Measurements from ENCODE around the gene TTC23.

The TTC23 gene

DNA sequence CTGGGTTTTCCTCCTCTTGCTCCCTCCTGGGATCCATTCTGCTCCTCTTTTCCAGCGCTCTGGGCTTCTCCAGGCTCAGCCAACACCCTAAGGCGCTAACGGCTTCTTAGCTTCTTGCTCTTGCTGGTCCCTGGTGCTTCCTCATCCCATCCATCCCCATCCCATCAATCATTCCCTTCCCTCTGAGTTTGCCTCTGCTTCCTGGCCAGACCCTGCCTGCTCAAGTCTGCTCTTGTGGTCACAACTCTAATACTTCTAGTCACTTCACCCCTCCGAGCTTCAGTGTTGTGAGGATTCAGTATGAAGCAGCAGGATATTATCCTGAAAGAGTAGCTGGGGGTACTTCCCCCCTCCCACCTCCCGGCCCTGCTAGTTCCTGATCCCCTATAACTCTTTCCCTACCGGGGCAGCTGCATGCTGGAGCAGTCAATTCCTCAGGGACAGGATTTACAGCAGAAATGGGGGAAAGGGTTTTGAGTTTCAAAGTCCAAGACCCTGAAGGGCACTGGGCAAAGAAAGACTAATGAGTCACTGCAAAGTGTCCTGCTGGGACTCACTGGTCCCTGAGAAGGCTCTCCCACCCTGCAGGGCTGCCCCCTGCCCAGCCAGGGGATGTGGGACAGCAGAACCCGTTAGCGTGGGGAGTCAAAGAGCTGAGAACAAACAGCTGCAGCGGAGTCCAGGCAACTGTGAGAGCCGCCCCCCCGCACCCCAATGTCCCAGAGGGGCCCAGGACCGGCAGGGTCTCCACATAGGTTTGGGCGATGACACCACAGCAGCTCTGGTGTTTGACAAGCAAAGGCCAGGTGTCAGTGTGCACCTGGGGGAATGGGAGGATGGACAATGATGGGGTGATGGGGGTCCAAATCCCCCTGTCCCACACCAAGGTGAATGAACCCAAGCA, 146.8 kb downstream of the TTC23 start:
- DNase-seq (ENCODE audit: low read depth in 2 of 2), result no peak

GRCh38 chr15:99101501-99101900, 147.9 kb downstream of the TTC23 start:
- no peak for DNase-seq (ENCODE audit: low read depth in 2 of 2)

DNA sequence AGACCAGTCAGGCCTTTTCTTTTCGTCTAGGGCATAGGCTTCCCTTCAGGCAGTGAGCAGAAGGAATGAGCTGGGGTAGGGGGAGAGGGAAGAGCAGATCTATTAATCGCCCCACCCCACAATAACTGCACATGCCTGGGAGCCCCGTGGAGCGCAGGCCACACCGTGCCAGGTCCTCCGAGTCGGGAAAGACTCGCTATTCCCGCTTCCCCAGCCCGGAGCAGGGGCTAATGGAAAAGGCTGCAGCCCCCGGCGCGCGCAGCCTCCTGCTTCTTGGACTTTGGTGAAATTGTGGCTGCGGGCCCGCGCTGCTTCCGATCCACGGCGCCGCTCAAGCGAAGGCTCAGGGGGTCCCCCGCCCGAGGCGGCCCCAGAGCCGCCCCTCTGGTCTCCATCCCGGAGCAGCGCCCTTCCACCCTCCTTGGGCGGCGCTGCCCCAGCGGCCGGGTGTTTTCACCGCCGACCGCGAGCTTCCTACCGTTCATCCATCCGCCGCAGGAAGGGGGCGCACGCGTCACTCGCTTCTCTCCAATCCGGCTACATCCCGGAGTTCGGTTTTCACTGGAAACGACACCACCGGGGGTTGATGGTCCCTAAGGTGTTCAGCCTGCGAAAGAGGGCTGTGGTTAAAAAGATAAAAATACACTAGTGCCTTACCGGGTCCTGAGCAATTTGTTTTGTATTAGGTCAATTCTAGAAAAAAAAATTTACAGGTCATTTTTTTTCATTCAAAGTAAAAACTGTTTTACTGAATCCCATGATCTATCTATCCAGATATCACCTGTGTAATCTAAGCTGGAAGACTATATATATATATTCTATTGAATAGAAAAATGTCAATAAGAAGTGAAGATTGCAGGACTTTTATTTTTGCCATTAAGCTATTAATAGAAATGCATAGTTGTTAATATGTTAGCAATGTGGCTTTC, 148.9 kb downstream of the TTC23 start:
- peak in 1 of 2 donors; percentile 43 for DNase-seq (ENCODE audit: low read depth in 2 of 2)

DNA sequence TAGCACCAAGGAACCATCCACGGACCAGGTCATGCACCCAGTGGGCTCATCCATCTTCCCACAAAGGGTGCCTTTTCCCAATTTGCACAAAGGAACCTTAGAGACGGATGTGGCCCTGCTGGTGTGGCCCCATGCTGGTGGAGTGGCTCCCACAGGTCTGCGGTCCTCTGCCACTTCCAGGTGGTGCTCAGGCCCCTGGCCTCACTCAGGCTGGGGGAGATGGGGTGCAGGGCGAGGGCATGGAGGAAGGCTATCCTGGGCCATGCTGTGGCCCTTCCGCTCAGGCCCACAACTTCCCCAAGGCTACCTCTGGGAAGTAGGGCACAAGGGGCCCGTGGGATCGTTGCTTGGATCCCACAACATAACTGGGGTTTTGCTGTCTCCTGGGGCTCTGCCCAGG, 149.7 kb downstream of the TTC23 start:
- no peak for DNase-seq (ENCODE audit: low read depth in 2 of 2)

DNA sequence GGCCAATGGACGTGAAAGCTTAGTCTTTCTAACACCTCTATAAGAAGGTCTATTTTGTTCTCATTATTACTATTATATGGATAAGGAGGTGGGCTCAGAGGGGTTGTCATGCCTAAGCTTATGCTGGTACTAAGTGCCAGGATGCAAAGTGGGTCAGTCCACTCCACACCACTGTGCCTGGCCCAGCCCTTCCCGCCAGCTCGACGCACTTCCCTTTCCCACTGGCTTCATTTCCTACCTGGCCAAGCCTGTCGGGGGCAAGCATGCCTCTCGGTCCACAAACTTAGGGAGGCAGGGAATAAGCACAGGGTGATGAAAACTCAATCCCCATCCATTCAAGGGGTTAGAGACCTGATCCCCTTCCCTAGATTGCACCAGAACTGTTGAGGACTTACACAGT, 150.4 kb downstream of the TTC23 start:
- no peak for DNase-seq (ENCODE audit: low read depth in 2 of 2)

- no peak for DNase-seq (ENCODE audit: low read depth in 2 of 2)
Observed at GRCh38 chr15:99098426-99098825, 151.0 kb downstream of the TTC23 start.

DNA sequence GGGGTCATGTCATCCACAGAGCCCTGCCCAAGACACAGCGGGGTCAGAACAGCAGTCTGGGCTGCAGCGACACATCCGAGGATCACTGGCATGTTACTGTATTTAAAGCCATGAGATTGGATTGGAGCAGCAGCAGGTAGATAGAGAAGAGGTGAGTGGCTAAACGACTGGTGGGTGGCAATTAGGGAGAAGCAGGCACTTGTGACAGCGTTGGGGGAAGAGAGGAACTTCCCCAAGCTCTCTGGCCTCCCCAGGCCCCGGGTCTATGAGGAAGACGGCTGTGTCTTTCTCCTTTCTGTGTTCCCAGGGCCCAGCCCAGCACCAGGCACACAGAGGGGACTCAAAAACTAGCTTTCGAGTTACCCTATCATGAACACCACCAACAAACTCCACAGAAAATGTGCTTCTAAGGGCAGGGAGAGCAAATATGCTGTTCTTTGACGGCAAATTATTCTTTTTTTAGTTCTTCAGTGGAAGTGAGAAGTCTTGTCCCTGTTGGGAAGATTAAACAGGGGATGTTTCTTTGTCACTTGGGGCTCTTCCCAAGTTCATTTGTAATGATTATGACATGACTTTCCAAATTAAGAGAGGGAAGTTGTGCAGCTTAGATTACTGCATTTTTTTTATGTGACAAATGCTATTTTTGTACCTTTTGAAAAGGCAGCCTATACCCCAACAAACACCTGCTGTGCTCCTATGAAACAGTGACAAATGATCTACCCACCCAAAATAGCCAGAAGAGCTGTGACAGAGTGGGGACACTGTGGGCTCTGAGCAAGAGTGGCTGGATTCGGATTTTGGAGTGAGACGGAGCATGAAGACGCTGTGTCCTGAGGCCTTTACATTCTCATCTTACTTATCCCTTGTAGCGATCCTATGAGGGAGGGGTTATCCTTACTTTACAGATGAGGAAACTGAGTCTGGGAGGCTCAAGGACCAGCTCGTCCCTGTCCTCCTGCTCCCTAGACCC, 151.7 kb downstream of the TTC23 start:
- no peak for DNase-seq (ENCODE audit: low read depth in 2 of 2)

- DNase-seq (ENCODE audit: low read depth in 2 of 2), result no peak
Observed at GRCh38 chr15:99096894-99097426, 152.4 kb downstream of the TTC23 start.

GRCh38 chr15:99096173-99096893, 153.0 kb downstream of the TTC23 start:
- DNase-seq (ENCODE audit: low read depth in 2 of 2), result no peak

DNA sequence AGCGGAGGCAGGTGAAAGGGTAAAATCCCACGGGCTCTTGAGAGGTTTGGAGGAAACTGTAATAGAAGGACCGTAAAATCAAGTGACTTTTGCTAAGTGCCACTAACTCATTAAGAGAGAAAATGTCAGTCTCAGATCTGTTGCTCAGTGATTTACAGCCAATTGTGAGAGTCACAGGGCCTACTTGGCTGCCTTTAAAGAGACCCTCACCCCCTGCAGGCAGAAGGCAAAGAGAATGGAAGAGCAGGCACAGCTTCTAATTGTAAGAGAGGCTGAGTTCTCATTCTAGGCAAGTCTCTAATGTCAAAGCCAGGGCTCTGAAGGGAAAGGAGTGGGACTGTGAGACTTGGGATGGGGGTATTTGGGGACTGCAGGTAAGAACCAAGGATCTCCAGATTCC, 153.8 kb downstream of the TTC23 start:
- DNase-seq (ENCODE audit: low read depth in 2 of 2), result no peak

DNA sequence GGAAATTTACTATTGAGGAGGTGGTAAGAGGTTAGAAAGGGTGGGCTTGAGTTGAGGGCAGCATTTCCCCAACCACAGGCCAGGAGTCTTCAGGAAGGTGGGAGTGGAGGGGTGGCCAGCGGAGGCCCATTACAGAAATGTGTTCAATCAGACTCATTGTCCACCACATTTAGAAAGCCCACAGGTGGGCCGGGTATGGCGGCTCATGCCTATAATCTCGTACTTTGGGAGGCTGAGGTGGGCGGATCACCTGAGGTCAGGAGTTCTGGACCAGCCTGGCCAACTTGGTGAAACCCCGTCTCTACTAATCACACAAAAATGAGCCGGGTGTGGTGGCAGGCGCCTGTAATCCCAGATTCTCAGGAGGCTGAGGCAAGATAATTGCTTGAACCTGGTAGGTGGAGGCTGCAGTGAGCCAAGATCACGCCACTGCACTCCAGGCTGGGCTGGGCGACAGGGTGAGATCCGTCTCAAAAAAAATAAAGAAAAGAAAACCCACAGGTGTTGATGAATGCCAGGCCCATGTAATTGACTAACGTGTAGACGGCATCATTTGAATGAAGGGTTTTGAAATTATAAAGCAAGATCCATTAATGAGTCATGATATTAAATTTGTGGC, 156.7 kb downstream of the TTC23 start:
- DNase-seq (ENCODE audit: low read depth in 2 of 2), result no peak

DNA sequence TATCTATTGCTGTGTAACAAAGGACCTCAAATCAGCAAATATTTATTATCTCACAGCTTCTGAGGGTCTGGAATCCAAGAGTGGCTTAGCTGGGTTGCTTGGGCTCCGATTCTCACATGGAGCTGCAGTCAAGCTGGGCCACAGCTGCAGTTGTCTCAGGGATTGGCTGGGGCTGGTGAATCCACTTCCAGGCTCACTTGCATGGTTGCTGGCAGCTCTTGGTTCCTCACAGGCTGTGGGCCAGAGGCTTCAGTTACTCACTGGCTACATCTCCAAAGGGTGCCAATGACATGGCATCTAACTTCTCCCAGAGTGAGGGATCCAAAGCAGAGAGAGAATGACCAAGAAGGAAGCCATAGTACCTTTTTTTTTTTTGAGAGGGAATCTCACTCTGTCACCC, 158.4 kb downstream of the TTC23 start:
- DNase-seq (ENCODE audit: low read depth in 2 of 2), result no peak

DNA sequence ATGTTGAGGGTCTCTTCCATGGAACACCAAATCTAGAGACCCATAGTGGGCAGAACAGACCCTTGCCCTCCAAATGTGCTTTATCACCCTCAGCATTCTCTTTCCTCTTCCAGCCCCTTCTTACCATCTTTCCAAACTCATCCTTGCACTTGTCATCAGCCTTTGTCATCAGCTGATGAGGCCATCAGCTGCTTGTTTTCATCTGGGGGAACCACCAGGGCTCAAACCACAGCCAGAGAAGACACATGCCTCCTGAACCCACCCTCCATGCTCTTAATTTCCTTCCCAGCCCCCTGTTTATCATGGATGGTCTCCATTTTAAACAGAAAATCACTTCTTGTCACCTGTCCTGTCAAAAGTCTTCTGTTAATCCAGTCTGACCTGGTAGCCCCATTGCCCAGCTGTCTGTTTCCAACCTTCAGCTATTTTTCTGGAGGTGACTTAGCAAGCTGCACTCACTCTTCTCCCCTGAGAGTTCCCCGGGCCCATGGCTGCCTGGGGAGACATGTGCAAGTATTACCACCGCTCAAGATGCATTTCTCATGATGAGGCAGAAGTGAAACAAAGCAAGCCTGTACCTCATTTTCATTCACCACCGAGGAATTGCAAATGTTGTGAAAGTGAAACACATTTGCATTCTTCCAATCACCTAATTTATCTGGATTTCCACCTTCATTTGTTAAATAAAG, 159.2 kb downstream of the TTC23 start:
- no peak for DNase-seq (ENCODE audit: low read depth in 2 of 2)

DNA sequence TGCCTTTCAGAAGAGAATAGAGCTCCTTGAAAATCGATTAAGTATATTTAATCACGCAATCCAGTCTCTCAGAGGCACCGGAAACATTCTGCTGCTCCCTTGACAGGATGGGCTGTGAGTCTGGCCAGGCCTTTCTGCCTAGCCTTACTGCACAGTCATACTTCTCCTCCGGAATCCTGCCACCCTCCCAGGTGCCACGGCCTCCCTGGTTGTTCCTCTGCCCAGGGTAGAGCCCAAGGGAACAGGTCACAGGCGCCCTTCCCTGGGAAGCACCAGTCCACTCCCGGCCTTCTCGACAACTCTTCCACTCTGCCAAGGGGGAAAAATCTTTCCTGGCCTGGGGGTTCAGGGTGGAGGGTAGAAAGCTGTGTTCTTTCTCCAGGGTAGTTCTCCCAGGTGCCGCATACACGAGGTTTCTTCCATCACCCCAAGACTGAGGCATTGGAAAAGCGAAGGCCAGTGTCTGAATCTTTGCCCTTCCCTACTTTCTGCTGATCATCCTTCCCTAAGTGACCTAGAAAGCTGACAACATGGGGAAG, 161.9 kb downstream of the TTC23 start:
- no peak for DNase-seq (ENCODE audit: low read depth in 2 of 2)

DNA sequence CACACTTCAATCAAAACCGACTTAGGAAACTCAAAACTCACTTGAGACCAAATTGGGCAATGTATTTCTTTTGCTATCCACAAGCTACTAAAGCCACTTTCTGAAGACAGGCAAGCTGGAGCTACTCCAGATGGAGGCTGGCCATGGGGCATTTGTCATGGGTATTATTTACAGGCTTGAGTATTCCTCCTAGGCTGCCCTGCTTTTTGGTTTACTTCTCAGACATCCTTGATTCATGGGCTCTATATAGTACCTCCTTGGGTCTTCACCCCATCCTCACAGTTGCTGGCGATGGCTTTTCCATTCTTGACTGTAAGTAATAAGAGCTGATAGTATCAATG, 163.1 kb downstream of the TTC23 start:
- no peak for DNase-seq (ENCODE audit: low read depth in 2 of 2)
